ENCODE measurements around the gene DUSP10. TPM values are rescaled to one million over a fixed set of nuclear protein-coding genes. Genes with fewer than 3 reads are reported as not detected.

Gene DUSP10
- total and polyA plus RNA-seq, 2 of the 13 experiments (the other 11 are each of a cell fraction or from before 2014, with no cell fraction given): 2.1 to 4.4 TPM

DNA sequence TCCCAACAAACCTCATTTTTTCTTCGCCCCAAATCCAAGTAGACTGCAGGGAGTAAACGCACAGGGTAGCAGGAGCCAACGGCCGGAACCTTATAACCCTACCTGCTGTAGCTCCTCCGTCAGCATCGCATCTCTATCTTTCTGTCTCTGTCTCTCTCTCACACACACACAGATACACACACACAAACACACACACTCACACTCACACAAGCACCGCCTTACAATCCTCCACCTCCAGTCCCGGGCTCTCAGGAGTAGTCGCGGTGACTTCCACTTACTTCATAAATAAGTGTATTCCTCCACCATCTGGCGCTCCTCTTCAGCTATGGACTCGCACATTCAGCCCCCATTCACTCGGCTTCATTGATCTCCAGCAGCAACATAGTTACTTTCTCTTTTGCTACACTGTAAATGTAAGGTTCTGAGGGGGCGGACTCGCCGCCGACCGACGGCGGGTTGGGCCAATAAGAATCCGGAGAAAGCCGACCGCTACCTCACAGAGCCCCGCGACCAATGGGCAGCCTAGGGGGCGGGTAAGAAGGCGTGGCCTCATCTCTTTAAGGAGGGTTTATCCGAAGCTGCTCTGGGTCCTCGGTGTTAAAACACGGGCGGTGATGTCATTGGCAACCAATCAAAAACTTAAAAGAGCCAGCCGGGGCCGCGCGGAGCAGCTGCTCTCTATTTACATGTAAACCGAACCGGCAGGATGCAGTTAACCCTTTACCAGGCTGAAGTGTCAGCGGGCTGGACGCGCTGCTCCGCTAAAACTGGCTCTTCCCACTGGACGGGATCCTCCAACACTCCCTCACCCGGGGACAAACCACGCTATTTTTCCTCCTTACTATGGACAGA, at the start of gene DUSP10 (continued):
- TF ChIP-seq, protein P1, sequence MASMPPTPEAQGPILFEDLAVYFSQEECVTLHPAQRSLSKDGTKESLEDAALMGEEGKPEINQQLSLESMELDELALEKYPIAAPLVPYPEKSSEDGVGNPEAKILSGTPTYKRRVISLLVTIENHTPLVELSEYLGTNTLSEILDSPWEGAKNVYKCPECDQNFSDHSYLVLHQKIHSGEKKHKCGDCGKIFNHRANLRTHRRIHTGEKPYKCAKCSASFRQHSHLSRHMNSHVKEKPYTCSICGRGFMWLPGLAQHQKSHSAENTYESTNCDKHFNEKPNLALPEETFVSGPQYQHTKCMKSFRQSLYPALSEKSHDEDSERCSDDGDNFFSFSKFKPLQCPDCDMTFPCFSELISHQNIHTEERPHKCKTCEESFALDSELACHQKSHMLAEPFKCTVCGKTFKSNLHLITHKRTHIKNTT (CRISPR knock-in tag; IDR thresholded peaks at IDR 0.05): no peak
- TF ChIP-seq SOX6 (IDR thresholded peaks at IDR 0.05): no peak
- peak; percentile 30; the same call in 1 of the 2 replicates for TF ChIP-seq SOX6 (CRISPR knock-in tag; IDR thresholded peaks at IDR 0.05)
- TF ChIP-seq, protein P2, sequence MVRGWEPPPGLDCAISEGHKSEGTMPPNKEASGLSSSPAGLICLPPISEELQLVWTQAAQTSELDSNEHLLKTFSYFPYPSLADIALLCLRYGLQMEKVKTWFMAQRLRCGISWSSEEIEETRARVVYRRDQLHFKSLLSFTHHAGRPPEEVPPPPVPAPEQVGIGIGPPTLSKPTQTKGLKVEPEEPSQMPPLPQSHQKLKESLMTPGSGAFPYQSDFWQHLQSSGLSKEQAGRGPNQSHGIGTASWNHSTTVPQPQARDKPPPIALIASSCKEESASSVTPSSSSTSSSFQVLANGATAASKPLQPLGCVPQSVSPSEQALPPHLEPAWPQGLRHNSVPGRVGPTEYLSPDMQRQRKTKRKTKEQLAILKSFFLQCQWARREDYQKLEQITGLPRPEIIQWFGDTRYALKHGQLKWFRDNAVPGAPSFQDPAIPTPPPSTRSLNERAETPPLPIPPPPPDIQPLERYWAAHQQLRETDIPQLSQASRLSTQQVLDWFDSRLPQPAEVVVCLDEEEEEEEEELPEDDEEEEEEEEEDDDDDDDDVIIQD (CRISPR knock-in tag; IDR thresholded peaks at IDR 0.05; ENCODE audit: low read depth): 0 out of 2 replicates have a peak, but pooled peaks have one; percentile 35
- no peak; the same call in 1 of the 2 replicates for TF ChIP-seq KAT7 (CRISPR knock-in tag; IDR thresholded peaks at IDR 0.05; ENCODE audit: borderline replicate concordance)
- TF ChIP-seq ZMYM2 (CRISPR knock-in tag; IDR thresholded peaks at IDR 0.05): no peak
- no peak for TF ChIP-seq ZNF749 (CRISPR knock-in tag; IDR thresholded peaks at IDR 0.05; ENCODE audit: borderline replicate concordance)
- TF ChIP-seq KDM5A (IDR thresholded peaks at IDR 0.05; ENCODE audit: borderline replicate concordance, low read length): peak; percentile 58; the same call in 1 of the 2 replicates
- TF ChIP-seq, protein P3, sequence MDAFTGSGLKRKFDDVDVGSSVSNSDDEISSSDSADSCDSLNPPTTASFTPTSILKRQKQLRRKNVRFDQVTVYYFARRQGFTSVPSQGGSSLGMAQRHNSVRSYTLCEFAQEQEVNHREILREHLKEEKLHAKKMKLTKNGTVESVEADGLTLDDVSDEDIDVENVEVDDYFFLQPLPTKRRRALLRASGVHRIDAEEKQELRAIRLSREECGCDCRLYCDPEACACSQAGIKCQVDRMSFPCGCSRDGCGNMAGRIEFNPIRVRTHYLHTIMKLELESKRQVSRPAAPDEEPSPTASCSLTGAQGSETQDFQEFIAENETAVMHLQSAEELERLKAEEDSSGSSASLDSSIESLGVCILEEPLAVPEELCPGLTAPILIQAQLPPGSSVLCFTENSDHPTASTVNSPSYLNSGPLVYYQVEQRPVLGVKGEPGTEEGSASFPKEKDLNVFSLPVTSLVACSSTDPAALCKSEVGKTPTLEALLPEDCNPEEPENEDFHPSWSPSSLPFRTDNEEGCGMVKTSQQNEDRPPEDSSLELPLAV (CRISPR knock-in tag; conservative IDR thresholded peaks at IDR 0.05; ENCODE audit: low read depth): no peak
- TF ChIP-seq CREB1 (IDR thresholded peaks at IDR 0.05): peak; percentile 86
- peak; percentile 88 for TF ChIP-seq CREB1 (CRISPR knock-in tag; IDR thresholded peaks at IDR 0.05)
- TF ChIP-seq ZNF766 (CRISPR knock-in tag; IDR thresholded peaks at IDR 0.05; ENCODE audit: borderline replicate concordance): no peak
- TF ChIP-seq, protein P4, sequence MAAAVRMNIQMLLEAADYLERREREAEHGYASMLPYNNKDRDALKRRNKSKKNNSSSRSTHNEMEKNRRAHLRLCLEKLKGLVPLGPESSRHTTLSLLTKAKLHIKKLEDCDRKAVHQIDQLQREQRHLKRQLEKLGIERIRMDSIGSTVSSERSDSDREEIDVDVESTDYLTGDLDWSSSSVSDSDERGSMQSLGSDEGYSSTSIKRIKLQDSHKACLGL (CRISPR knock-in tag; IDR thresholded peaks at IDR 0.05): no peak
- no peak for TF ChIP-seq NFE2L1 (CRISPR knock-in tag; IDR thresholded peaks at IDR 0.05; ENCODE audit: borderline replicate concordance)
- TF ChIP-seq, protein P5, sequence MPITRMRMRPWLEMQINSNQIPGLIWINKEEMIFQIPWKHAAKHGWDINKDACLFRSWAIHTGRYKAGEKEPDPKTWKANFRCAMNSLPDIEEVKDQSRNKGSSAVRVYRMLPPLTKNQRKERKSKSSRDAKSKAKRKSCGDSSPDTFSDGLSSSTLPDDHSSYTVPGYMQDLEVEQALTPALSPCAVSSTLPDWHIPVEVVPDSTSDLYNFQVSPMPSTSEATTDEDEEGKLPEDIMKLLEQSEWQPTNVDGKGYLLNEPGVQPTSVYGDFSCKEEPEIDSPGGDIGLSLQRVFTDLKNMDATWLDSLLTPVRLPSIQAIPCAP (CRISPR knock-in tag; IDR thresholded peaks at IDR 0.05; ENCODE audit: low read depth): no peak
- TF ChIP-seq ZNF383 (CRISPR knock-in tag; IDR thresholded peaks at IDR 0.05; ENCODE audit: borderline replicate concordance): no peak
- TF ChIP-seq, protein P6, sequence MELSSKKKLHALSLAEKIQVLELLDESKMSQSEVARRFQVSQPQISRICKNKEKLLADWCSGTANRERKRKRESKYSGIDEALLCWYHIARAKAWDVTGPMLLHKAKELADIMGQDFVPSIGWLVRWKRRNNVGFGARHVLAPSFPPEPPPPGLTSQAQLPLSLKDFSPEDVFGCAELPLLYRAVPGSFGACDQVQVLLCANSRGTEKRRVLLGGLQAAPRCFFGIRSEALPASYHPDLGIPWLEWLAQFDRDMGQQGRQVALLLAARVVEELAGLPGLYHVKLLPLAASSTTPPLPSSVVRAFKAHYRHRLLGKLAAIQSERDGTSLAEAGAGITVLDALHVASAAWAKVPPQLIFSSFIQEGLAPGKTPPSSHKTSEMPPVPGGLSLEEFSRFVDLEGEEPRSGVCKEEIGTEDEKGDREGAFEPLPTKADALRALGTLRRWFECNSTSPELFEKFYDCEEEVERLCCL (CRISPR knock-in tag; IDR thresholded peaks at IDR 0.05; ENCODE audit: borderline replicate concordance): no peak; the same call in 1 of the 2 replicates
- no peak for TF ChIP-seq ZNF724P (CRISPR knock-in tag; IDR thresholded peaks at IDR 0.05; ENCODE audit: borderline replicate concordance)
- no peak for TF ChIP-seq NFKB2 (CRISPR knock-in tag; IDR thresholded peaks at IDR 0.05; ENCODE audit: borderline replicate concordance)
- TF ChIP-seq THAP11 (CRISPR knock-in tag; IDR thresholded peaks at IDR 0.05): peak; percentile 11; the same call in 1 of the 2 replicates
- no peak for TF ChIP-seq TMF1 (CRISPR knock-in tag; IDR thresholded peaks at IDR 0.05; ENCODE audit: low read depth)
- no peak for TF ChIP-seq ZNF761 (CRISPR knock-in tag; conservative IDR thresholded peaks at IDR 0.05)
